ENCODE measurements around the gene AMOTL2.

DNA sequence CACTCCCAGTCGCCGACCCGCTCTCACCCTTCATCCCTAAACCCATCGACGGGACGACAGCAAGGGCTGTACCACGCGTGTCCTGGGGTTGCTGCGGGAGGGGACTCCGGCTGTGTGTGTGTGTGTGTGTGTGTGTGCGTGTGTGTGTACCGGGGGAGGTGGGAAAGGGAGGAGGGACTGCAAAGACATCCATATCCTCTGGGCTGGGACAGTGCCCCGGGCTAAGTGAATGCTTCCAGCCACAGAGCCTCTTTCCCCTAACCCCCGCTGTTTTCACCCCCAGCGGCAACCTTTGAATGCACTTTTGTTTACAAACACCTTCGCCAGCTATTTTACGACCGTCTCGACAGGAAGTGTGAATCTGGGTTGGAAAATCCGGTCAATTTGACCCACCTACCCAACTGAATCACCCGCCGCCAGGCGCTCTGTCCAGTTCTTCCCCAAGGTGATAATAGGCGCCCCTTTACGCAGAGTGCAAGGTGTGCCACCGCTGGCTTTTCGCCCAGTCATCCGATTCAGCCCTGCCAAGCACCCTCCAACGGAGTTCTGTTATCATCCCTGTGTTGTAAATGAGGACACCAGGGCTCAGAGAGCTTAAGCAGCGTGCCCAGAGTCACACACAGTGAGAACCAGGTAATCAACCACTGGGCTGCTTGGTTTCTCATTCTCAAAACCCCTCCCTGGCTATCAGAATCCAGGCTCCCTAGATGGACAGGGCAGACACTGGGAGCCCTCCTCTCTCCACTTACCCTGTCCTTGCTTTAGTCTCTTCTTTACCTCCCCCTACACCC lies 739 bp upstream of the AMOTL2 start:
- TF ChIP-seq CTCF (IDR thresholded peaks at IDR 0.05; ENCODE audit: borderline replicate concordance, extremely low read depth, low read length, poor library complexity, severe bottlenecking): no peak
- peak; percentile 21 for TF ChIP-seq EZH2 (IDR thresholded peaks at IDR 0.05; ENCODE audit: borderline replicate concordance, low read depth, low read length, severe bottlenecking)
